ENCODE results near the gene ATP11A. TPM values are rescaled to one million over a fixed set of nuclear protein-coding genes. Genes with fewer than 3 reads are reported as not detected.
A peak's percentile ranks its signal among the peaks of the same experiment; 100 is the strongest.

The ATP11A gene
- total RNA-seq, 2 donors from 2014 or later: 89.0 to 91.2 TPM

GRCh38 chr13:112896736-112897602 is 207.1 kb downstream of the ATP11A start:
- Mint-ChIP-seq H3K9me3 (no peaks in the 10 kb centered on the region), H3K27ac (no peak overlapping the region), H3K4me3 (no peak overlapping the region), H3K27me3 (peaks cover 12 to 15% of the 10 kb centered on the region in 2 donors), H3K36me3 (no peaks in the 10 kb centered on the region), H3K4me1 (ENCODE audit: low read depth in 2 of 2) (peaks cover 0 to 8% of the 10 kb centered on the region in 2 donors)
- DNase-seq (ENCODE audit: low spot score): peak; percentile 31
- ATAC-seq: peak in 1 of 2 donors; percentile 19

DNA sequence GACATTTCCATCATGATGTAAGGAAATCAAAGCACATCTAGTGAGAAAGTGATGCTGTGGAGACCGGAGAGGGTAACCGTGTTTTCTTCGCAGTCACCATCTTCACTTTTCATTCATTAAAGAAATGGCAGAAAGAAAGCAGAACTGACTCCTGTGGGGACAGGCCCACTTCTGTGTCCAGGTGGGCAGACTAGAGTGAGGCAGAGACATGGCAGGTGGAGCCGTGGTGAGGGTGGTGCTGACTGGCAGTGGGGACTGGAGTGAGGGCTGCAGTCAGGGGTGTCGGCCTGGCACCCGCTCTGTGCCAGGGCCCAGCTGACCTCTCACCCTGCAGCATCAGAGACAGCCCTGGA is 207.7 kb downstream of the ATP11A start:
- Mint-ChIP-seq H3K4me3 (no peak overlapping the region), H3K27me3 (peaks cover 12 to 15% of the 10 kb centered on the region in 2 donors), H3K4me1 (ENCODE audit: low read depth in 2 of 2) (peaks cover 0 to 8% of the 10 kb centered on the region in 2 donors), H3K9me3 (no peaks in the 10 kb centered on the region), H3K36me3 (no peaks in the 10 kb centered on the region), H3K27ac (no peak overlapping the region)
- no peak for DNase-seq (ENCODE audit: low spot score)
- ATAC-seq: no peak

GRCh38 chr13:112897956-112898620 is 208.2 kb downstream of the ATP11A start:
- Mint-ChIP-seq H3K27me3 (peaks cover 8 to 11% of the 10 kb centered on the region in 2 donors), H3K9me3 (no peaks in the 10 kb centered on the region), H3K36me3 (no peaks in the 10 kb centered on the region), H3K4me1 (ENCODE audit: low read depth in 2 of 2) (peaks cover 0 to 4% of the 10 kb centered on the region in 2 donors), H3K4me3 (no peak overlapping the region), H3K27ac (no peak overlapping the region)
- DNase-seq (ENCODE audit: low spot score) (peak; percentile 57), ATAC-seq (no peak)

DNA sequence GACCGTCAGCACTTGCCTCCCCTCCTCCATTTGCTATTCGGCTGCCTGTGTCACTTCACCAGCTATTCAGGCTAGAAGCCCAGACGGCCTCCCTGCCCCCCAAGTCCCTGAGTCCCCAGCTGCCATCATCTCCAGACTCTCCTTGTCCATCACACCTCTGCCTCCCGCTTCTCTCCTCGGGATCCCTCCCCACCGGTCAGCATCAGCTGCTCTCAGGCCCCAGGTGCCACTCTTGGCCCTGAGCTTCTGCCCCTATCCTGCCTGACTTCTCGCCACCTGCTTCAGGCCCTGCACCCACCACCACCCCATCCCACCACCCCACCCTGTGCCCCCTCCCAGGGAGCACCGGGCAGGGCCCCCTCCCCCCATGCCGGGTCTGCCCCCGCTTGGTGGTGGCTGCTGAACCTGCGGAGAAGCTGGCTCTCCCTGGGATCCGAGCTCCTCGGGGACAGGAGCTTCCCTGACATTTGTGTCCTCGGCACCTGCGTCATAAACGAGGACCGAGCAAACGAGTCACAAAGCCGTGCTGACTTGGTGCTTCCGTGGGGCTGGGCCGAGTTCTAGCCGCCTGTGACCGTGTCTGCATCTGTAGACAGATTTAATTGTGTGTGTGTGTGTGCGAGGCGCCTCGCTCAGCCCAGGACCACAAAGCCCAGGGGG is 208.9 kb downstream of the ATP11A start:
- Mint-ChIP-seq H3K27ac (no peak overlapping the region), H3K27me3 (peaks cover 4 to 8% of the 10 kb centered on the region in 2 donors), H3K4me3 (no peak overlapping the region), H3K4me1 (ENCODE audit: low read depth in 2 of 2) (peaks cover 0 to 4% of the 10 kb centered on the region in 2 donors), H3K9me3 (no peaks in the 10 kb centered on the region), H3K36me3 (no peaks in the 10 kb centered on the region)
- DNase-seq (ENCODE audit: low spot score) (peak; percentile 52), ATAC-seq (no peak)

GRCh38 chr13:112899281-112900225 is 209.7 kb downstream of the ATP11A start:
- no peaks in the 10 kb centered on the region for H3K9me3 Mint-ChIP-seq
- DNase-seq (ENCODE audit: low spot score) (peak; percentile 22), ATAC-seq (no peak)
- no peaks in the 10 kb centered on the region for H3K36me3 Mint-ChIP-seq
- no peak overlapping the region for H3K4me3 Mint-ChIP-seq
- H3K27ac Mint-ChIP-seq: peak overlapping the region in 1 of 2 donors; percentile 53
- H3K27me3 Mint-ChIP-seq: peaks cover 4 to 8% of the 10 kb centered on the region in 2 donors
- H3K4me1 Mint-ChIP-seq (ENCODE audit: low read depth in 2 of 2): peaks cover 0 to 4% of the 10 kb centered on the region in 2 donors

- no peak for ATAC-seq
- peaks cover 3 to 8% of the 10 kb centered on the region in 2 donors for H3K27me3 Mint-ChIP-seq
- peaks cover 3% of the 10 kb centered on the region for H3K9me3 Mint-ChIP-seq
- no peak overlapping the region for H3K27ac Mint-ChIP-seq
- H3K36me3 Mint-ChIP-seq: no peaks in the 10 kb centered on the region
- H3K4me3 Mint-ChIP-seq: no peak overlapping the region
- peak; percentile 12 for DNase-seq (ENCODE audit: low spot score)
- H3K4me1 Mint-ChIP-seq (ENCODE audit: low read depth in 2 of 2): peaks cover 0 to 2% of the 10 kb centered on the region in 2 donors
Measured at GRCh38 chr13:112900226-112900600, 210.4 kb downstream of the ATP11A start.

- H3K36me3 Mint-ChIP-seq: no peaks in the 10 kb centered on the region
- H3K27me3 Mint-ChIP-seq: peaks cover 2 to 8% of the 10 kb centered on the region in 2 donors
- no peak overlapping the region for H3K4me3 Mint-ChIP-seq
- H3K4me1 Mint-ChIP-seq (ENCODE audit: low read depth in 2 of 2): no peaks in the 10 kb centered on the region
- peak; percentile 34 for DNase-seq (ENCODE audit: low spot score)
- H3K27ac Mint-ChIP-seq: no peak overlapping the region
- no peak for ATAC-seq
- peaks cover 3% of the 10 kb centered on the region for H3K9me3 Mint-ChIP-seq
Measured at GRCh38 chr13:112900691-112901091, 210.9 kb downstream of the ATP11A start.

DNA sequence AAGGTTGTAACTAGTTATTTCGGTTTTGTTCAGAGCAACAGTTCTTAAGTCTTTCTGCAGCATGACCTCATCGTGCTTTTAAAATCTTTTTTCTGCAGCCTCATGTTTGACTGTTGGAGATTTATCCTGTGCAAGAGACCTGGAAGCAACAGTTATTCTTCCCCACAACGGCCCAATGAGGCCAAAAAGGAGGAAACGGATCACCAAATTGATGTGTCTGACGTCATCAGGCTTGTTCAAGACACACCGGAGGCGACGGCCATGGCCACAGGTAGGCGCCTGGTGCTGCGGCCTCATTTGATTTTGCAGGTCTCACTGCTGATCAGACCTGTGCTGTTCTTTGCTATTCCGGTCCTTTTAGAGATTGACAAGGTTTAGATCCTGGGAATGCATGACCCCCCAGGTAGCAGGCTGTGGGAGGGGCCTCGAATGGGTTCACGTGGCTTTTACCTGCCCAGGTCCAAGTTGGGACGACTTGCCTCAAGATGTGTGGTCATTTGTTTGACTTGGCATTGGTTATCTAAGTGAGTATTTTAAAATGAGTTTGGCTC is 212.3 kb downstream of the ATP11A start:
- Mint-ChIP-seq H3K36me3 (no peaks in the 10 kb centered on the region), H3K27me3 (peaks cover 0 to 4% of the 10 kb centered on the region in 2 donors), H3K4me3 (no peak overlapping the region), H3K27ac (no peak overlapping the region), H3K4me1 (ENCODE audit: low read depth in 2 of 2) (no peaks in the 10 kb centered on the region), H3K9me3 (peaks cover 3% of the 10 kb centered on the region)
- peak; percentile 18 for DNase-seq (ENCODE audit: low spot score)
- no peak for ATAC-seq

GRCh38 chr13:112902669-112903068 is 212.8 kb downstream of the ATP11A start:
- DNase-seq (ENCODE audit: low spot score) (no peak), ATAC-seq (no peak)
- H3K4me1 Mint-ChIP-seq (ENCODE audit: low read depth in 2 of 2): no peaks in the 10 kb centered on the region
- H3K27me3 Mint-ChIP-seq: peaks cover 0 to 4% of the 10 kb centered on the region in 2 donors
- H3K9me3 Mint-ChIP-seq: peaks cover 3% of the 10 kb centered on the region
- H3K4me3 Mint-ChIP-seq: no peak overlapping the region
- H3K36me3 Mint-ChIP-seq: no peaks in the 10 kb centered on the region
- no peak overlapping the region for H3K27ac Mint-ChIP-seq

DNA sequence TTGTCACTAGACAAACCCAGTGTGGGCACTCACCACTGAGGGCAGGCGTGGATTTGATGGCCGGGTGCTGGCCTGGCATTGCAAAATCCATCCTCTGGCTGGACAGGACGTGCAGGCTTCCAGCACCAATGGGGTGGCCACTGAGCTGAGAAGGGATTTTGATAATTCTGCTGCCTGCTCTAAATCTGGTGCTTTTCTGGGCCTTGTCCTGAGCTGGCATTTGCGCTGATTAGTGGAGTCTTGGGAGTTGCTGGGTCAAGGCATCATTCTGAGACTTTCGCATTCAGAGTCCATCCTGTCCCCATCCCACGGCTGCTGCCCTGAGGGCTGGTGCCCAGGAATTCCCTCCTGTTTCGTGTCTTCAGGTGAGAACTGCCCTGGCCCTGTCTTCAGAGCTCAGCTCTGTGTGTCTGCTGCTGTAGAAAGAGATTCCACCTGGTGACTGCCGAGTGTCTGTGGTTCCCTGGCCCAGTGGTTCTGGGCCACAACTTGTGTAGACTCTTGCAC is 213.3 kb downstream of the ATP11A start:
- H3K36me3 Mint-ChIP-seq: no peaks in the 10 kb centered on the region
- H3K27me3 Mint-ChIP-seq: peaks cover 0 to 4% of the 10 kb centered on the region in 2 donors
- peaks cover 3% of the 10 kb centered on the region for H3K9me3 Mint-ChIP-seq
- no peaks in the 10 kb centered on the region for H3K4me1 Mint-ChIP-seq (ENCODE audit: low read depth in 2 of 2)
- ATAC-seq (no peak), DNase-seq (ENCODE audit: low spot score) (peak; percentile 12)
- no peak overlapping the region for H3K4me3 Mint-ChIP-seq
- no peak overlapping the region for H3K27ac Mint-ChIP-seq

GRCh38 chr13:112903606-112904195 is 213.9 kb downstream of the ATP11A start:
- Mint-ChIP-seq H3K9me3 (peaks cover 3% of the 10 kb centered on the region), H3K36me3 (no peaks in the 10 kb centered on the region), H3K27me3 (peaks cover 0 to 4% of the 10 kb centered on the region in 2 donors), H3K4me1 (ENCODE audit: low read depth in 2 of 2) (no peaks in the 10 kb centered on the region), H3K4me3 (no peak overlapping the region), H3K27ac (no peak overlapping the region)
- DNase-seq (ENCODE audit: low spot score) (peak; percentile 56), ATAC-seq (no peak)

DNA sequence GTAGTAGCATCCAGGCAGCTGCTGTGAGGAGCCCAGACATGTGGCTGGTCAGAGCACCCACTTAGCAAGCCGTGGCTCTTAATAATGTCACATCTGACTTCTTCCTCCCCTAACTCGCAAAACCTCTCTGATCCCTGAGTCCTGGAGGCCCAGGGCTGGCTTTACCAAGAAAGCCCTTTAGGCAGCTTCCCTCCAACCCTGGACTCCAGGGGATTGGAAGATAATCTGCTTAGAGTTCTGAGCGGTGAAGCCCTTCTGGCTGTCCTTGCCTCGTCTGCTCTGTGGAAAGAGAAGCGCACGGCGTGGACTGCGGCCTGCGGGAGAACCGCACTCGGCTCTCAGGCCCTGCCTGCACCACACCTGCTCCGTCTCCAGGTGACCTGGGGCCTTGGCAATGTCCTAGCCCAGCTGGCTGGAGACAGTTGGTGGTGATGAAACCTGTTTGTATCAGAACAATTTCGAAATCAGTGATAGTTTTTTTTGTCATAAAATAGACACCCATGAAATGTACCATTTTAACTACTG is 214.7 kb downstream of the ATP11A start:
- Mint-ChIP-seq H3K4me3 (no peak overlapping the region), H3K36me3 (no peaks in the 10 kb centered on the region), H3K27me3 (peaks cover 0 to 4% of the 10 kb centered on the region in 2 donors), H3K27ac (no peak overlapping the region), H3K4me1 (ENCODE audit: low read depth in 2 of 2) (no peaks in the 10 kb centered on the region), H3K9me3 (peaks cover 3% of the 10 kb centered on the region)
- ATAC-seq (no peak), DNase-seq (ENCODE audit: low spot score) (peak; percentile 2)

All from natural killer cell treated with Interleukin-12 subunit alpha and Interleukin-12 subunit beta and Interleukin-15 and Interleukin-18, amount 100 ng/mL, for 72 hours (primary cell).